AG04449 (cell line): Measurements from ENCODE around the gene TUT7.
A peak's percentile ranks its signal among the peaks of the same experiment; 100 is the strongest.

Source experiments
- CTCF ChIA-PET: fragments of 350-600 bp; formaldehyde crosslinking; extraction: SDS; loops from one replicate; lab custom pipeline; 2021; ENCODE audit warnings: antibody characterized with exemption; lab: Yijun Ruan, JAX
- POLR2A ChIA-PET: fragments of 400-600, 350-600 bp; formaldehyde crosslinking; extraction: SDS; loops from one replicate; lab custom pipeline; 2020; ENCODE audit warnings: antibody characterized with exemption, inconsistent platforms; lab: Yijun Ruan, JAX
- DNase-seq: peaks from one replicate; pipeline ENCODE4 v3.0.0-alpha.2; 2010; ENCODE audit warnings: low read depth, low spot score
- H3K4me3 ChIP-seq: 2 replicates; pipeline ENCODE4 v1.5.1; 2011; ENCODE audit warnings: low read depth, mild to moderate bottlenecking, control low read depth, low read length
- TF ChIP-seq, protein P1 (sequence below): IDR thresholded peaks from one replicate; pipeline ENCODE4 v1.5.1; 2011; ENCODE audit warnings: mild to moderate bottlenecking, moderate library complexity, low read length, control low read depth, inconsistent platforms; ENCODE audit not compliant: insufficient read depth; ENCODE audit errors: missing control alignments

The TUT7 gene

DNA sequence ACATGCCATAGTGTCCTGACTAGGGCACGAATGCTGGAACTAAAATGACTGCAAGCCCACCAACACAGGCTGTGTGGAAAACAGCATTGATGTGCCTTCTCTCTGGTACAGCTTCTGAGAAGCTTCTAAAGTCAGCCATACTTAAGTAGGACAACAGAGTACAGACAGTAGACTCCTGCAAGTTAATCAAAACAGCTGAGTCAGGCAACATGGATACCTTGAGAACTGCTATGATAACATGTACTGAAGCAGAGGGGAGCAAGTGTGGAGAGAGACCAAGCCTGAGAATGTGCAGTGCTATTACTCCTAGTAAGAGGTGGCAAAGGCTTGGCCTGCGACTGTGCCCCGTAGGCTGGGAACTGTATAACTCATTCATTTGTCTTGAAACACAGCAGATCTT is 74.4 kb downstream of the TUT7 start:
- ChIA-PET CTCF (no interaction called here), POLR2A (no interaction called here)
- no peak overlapping the region for H3K4me3 ChIP-seq
- no peak for DNase-seq
- TF ChIP-seq, protein P1, sequence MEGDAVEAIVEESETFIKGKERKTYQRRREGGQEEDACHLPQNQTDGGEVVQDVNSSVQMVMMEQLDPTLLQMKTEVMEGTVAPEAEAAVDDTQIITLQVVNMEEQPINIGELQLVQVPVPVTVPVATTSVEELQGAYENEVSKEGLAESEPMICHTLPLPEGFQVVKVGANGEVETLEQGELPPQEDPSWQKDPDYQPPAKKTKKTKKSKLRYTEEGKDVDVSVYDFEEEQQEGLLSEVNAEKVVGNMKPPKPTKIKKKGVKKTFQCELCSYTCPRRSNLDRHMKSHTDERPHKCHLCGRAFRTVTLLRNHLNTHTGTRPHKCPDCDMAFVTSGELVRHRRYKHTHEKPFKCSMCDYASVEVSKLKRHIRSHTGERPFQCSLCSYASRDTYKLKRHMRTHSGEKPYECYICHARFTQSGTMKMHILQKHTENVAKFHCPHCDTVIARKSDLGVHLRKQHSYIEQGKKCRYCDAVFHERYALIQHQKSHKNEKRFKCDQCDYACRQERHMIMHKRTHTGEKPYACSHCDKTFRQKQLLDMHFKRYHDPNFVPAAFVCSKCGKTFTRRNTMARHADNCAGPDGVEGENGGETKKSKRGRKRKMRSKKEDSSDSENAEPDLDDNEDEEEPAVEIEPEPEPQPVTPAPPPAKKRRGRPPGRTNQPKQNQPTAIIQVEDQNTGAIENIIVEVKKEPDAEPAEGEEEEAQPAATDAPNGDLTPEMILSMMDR: no peak

DNA sequence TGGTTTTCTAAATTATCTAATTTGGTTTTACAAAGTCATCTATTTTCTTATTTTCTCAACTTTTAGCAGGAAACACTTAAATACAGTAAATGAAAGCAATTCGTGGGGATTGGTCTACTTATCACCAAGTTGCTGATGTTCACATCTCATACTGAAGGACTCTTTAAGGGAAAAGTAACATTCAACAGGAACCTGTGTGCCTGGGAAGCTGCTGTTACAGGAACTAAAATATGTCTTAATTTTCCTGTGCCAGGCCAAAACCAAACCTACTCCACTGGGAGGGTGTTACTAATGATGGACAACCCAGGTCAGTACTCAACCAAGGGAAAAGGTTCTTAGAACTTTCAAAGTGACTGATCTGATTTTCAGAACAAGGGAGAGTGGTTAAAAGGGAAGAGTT is 77.1 kb downstream of the TUT7 start:
- no peak overlapping the region for H3K4me3 ChIP-seq
- TF ChIP-seq, protein P1: no peak
- ChIA-PET POLR2A (no interaction called here), CTCF (interaction anchor here (1.0 to 4.9 kb wide), 5 partner anchors 10 to 452 kb away, joined by 3 to 37 read pairs (median 4); no protein-coding TSS in a partner anchor)
- no peak for DNase-seq

DNA sequence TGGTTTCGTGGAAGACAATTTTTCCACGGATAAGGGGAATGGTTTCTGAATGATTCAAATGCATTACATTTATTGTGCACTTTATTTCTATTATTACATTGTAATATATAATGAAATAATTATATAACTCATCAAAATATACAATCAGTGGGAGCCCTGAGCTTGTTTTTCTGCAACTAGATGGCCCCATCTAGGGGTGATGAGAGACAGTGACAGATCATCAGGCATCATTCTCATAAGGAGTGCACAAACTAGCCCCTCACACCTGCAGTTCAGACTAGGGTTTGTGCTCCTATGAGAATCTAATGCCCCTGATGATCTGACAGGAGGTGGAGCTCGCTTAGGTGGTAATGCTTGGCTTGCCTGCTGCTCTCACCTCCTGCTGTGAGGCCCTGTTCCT is 78.2 kb downstream of the TUT7 start:
- CTCF ChIA-PET: interaction anchor here (1.3 to 4.9 kb wide), 7 partner anchors 9 to 455 kb away, joined by 3 to 37 read pairs (median 4); no protein-coding TSS in a partner anchor
- POLR2A ChIA-PET: no interaction called here
- TF ChIP-seq, protein P1: peak; percentile 17
- DNase-seq: no peak
- no peak overlapping the region for H3K4me3 ChIP-seq

DNA sequence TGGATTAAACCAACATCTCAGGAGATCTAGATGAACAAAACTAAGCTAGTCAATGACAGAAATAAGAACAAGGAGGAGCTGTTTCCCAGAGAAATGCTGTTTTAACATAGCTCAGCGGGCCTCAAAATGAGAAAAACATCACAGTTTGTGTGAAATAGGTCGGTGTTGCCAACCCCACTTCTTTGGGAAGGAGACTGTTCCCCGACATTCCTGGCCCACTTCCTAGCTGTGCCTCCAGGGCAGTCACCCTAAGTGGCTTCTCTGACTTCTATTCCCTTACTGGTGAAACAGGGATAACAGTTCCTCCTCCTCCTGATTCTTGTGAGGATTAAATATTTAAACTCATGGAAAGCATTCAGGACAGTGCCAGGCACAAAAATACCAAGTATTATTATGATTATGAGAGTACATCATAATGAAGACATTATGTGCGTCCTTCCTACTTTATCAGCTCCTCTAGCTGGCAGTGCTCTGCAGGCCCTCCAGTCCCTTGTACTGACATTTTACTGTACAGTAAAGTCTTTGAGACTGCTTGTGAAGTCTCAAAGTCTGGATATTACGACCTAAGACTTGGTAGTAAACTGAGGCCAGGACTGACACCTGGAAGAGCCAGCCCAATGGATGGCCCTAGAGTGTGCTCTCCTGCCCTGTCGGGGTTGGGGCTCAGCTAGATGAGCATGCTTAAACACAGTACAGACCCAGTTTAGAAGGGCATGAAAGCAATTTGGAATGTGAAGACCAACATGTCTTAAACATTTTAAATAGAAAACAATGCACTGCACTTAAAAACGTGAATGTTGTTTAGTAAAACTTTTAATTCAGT is 79.2 kb downstream of the TUT7 start:
- ChIA-PET CTCF (interaction anchor here (1.3 to 4.9 kb wide), 6 partner anchors 8 to 454 kb away, joined by 3 to 37 read pairs (median 5); no protein-coding TSS in a partner anchor), POLR2A (no interaction called here)
- DNase-seq: no peak
- H3K4me3 ChIP-seq: no peak overlapping the region
- TF ChIP-seq, protein P1: no peak

DNA sequence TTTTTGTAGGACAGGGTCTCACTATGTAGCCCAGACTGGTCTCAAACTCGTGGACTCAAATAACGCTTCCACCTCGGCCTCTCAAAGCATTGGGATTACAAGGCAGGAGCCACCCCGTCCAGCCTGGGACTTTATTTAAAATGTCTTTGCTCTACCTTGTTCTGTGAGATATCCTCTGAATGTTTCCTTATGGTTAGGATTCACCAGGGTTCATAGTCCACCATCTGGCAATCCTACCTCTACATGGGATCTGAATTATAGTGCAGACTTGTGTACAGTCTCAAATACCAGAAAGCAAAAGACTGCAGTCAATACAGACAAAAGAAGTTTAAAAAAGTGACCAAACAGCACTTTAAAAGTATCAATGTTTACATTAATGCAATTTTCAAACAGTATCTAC is 82.0 kb downstream of the TUT7 start:
- ChIA-PET CTCF (no interaction called here), POLR2A (no interaction called here)
- DNase-seq: no peak
- TF ChIP-seq, protein P1: no peak
- no peak overlapping the region for H3K4me3 ChIP-seq

DNA sequence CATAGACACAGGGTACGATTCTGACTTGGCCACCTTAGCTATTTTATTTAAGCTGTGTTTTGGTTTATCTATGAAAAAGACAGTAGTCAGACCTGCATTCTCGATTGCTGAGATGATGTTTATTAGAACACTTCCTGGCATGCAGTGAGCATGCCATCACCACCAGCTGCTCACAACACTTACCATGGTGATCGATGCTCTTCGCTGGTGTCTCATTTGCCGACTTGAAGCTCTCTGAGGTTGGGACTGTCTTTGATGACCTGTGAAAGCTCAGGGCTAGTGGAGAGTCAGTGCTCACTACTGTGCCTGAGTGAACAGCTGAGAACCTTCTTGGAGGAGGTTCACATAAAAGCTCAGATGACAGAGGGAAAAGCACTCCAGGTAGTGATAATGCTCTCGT is 90.3 kb downstream of the TUT7 start:
- TF ChIP-seq, protein P1: no peak
- ChIA-PET POLR2A (interaction anchor here (0.6 kb wide), 1 partner anchor 18 kb away, joined by 3 read pairs; the partner anchor contains the start of gene ISCA1), CTCF (interaction anchor here (1.4 to 1.6 kb wide), 2 partner anchors 14 to 25 kb away, joined by 3 to 4 read pairs; no protein-coding TSS in a partner anchor)
- no peak for DNase-seq
- no peak overlapping the region for H3K4me3 ChIP-seq
